LNCaP clone FGC (cell line): ENCODE data around the gene MACROH2A2.
"Not testable (repeated sequence)": the region's sequence is repeated elsewhere in the genome, so short reads cannot be mapped to it uniquely, and the experiment has no call there.

Experiments used
- DNase-seq: peaks from one replicate; pipeline ENCODE4 v3.0.0-alpha.2; 2011; ENCODE audit warnings: low read depth
- H3K4me3 ChIP-seq: 2 replicates; pipeline ENCODE4 v1.5.1; 2011; ENCODE audit warnings: mild to moderate bottlenecking, low read depth, low read length, control low read depth
- CTCF ChIP-seq: IDR thresholded peaks from 2 replicates; pipeline ENCODE4 v1.5.1; 2012; ENCODE audit warnings: mild to moderate bottlenecking; ENCODE audit not compliant: control insufficient read depth, insufficient read depth; ENCODE audit errors: extremely low read depth

The MACROH2A2 gene

GRCh38 chr10:70038923-70039322 is 13.7 kb upstream of the MACROH2A2 start:
- no peak overlapping the region for H3K4me3 ChIP-seq
- no peak for DNase-seq
- no peak for TF ChIP-seq CTCF

GRCh38 chr10:70041016-70041415 is 11.6 kb upstream of the MACROH2A2 start:
- TF ChIP-seq CTCF, result no peak
- H3K4me3 ChIP-seq, result no peak overlapping the region
- no peak for DNase-seq

- H3K4me3 ChIP-seq, DNase-seq: not testable (repeated sequence)
Measured at GRCh38 chr10:70041739-70042138, 10.9 kb upstream of the MACROH2A2 start.

- not testable (repeated sequence) for DNase-seq, H3K4me3 ChIP-seq
Measured at GRCh38 chr10:70047066-70047465, 5.6 kb upstream of the MACROH2A2 start.

- DNase-seq, result no peak
Measured at GRCh38 chr10:70048030-70048723, 4.5 kb upstream of the MACROH2A2 start.

GRCh38 chr10:70051848-70052247 is 798 bp upstream of the MACROH2A2 start:
- H3K4me3 ChIP-seq, result peak overlapping the region; percentile 87
- TF ChIP-seq CTCF, result no peak
- DNase-seq, result no peak

More at GRCh38 chr10:70048030-70048723, 4.5 kb upstream of the MACROH2A2 start:
- no peak for TF ChIP-seq CTCF
- no peak overlapping the region for H3K4me3 ChIP-seq

GRCh38 chr10:70053218-70053840 is 683 bp downstream of the MACROH2A2 start:
- H3K4me3 ChIP-seq, result peak overlapping the region; percentile 87
- TF ChIP-seq CTCF, result no peak
- no peak for DNase-seq

- peak overlapping the region; percentile 87 for H3K4me3 ChIP-seq
- peak; percentile 18; the same call in 1 of the 2 replicates for TF ChIP-seq CTCF
- DNase-seq, result no peak
Measured at GRCh38 chr10:70053841-70054288, 1.2 kb downstream of the MACROH2A2 start.
